AG04449 (cell line): ENCODE results near the gene FARS2.

ENCODE experiments used
- CTCF ChIA-PET: fragments of 350-600 bp; formaldehyde crosslinking; extraction: SDS; loops from one replicate; lab custom pipeline; 2021; ENCODE audit warnings: antibody characterized with exemption; lab: Yijun Ruan, JAX
- POLR2A ChIA-PET: fragments of 400-600, 350-600 bp; formaldehyde crosslinking; extraction: SDS; loops from one replicate; lab custom pipeline; 2020; ENCODE audit warnings: antibody characterized with exemption, inconsistent platforms; lab: Yijun Ruan, JAX
- DNase-seq: peaks from one replicate; pipeline ENCODE4 v3.0.0-alpha.2; 2010; ENCODE audit warnings: low read depth, low spot score
- H3K4me3 ChIP-seq: 2 replicates; pipeline ENCODE4 v1.5.1; 2011; ENCODE audit warnings: low read depth, mild to moderate bottlenecking, control low read depth, low read length
- TF ChIP-seq, protein P1 (sequence below): IDR thresholded peaks from one replicate; pipeline ENCODE4 v1.5.1; 2011; ENCODE audit warnings: mild to moderate bottlenecking, moderate library complexity, low read length, control low read depth, inconsistent platforms; ENCODE audit not compliant: insufficient read depth; ENCODE audit errors: missing control alignments

FARS2 gene

GRCh38 chr6:5261545-5262109 lies 314 bp downstream of the FARS2 start:
- ChIA-PET CTCF (interaction anchor here (0.8 to 2.8 kb wide), 5 partner anchors 11 to 118 kb away, joined by 3 to 17 read pairs (median 3); no protein-coding TSS in a partner anchor), POLR2A (interaction anchor here (1.2 kb wide), 1 partner anchor 118 kb away, joined by 3 read pairs; no protein-coding TSS in a partner anchor)
- H3K4me3 ChIP-seq, result peak overlapping the region; percentile 94
- TF ChIP-seq, protein P1, sequence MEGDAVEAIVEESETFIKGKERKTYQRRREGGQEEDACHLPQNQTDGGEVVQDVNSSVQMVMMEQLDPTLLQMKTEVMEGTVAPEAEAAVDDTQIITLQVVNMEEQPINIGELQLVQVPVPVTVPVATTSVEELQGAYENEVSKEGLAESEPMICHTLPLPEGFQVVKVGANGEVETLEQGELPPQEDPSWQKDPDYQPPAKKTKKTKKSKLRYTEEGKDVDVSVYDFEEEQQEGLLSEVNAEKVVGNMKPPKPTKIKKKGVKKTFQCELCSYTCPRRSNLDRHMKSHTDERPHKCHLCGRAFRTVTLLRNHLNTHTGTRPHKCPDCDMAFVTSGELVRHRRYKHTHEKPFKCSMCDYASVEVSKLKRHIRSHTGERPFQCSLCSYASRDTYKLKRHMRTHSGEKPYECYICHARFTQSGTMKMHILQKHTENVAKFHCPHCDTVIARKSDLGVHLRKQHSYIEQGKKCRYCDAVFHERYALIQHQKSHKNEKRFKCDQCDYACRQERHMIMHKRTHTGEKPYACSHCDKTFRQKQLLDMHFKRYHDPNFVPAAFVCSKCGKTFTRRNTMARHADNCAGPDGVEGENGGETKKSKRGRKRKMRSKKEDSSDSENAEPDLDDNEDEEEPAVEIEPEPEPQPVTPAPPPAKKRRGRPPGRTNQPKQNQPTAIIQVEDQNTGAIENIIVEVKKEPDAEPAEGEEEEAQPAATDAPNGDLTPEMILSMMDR, result no peak
- DNase-seq, result no peak

DNA sequence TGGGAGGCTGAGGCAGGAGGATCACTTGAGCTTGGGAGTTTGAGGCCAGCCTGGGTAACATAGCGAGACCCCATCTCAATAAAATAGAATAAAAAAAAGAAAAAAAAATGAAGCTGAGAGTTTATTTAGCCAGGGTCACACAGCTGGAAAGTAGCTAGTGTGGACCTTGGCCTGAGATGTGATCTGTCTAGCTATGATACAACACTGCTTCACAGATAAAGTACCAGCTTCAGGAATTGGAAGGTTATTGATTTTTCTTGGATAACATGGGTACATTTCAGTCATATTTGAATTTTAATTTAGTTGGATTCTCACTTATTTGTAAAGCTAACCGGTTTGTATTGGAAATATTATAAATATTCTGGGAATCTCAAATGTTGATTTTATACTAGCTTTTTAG lies 5.1 kb downstream of the FARS2 start:
- H3K4me3 ChIP-seq, result no peak overlapping the region
- ChIA-PET CTCF (interaction anchor here (1.0 to 1.2 kb wide), 2 partner anchors 123 to 1280 kb away, joined by 3 to 5 read pairs; no protein-coding TSS in a partner anchor), POLR2A (interaction anchor here (1.2 kb wide), 1 partner anchor 15 kb away, joined by 5 read pairs; no protein-coding TSS in a partner anchor)
- TF ChIP-seq, protein P1, result no peak
- no peak for DNase-seq

- no peak for DNase-seq
- H3K4me3 ChIP-seq, result no peak overlapping the region
- ChIA-PET POLR2A (no interaction called here), CTCF (interaction anchor here (0.7 to 1.0 kb wide), 2 partner anchors 10 to 60 kb away, joined by 4 to 6 read pairs; partner anchors contain the start of gene LYRM4)
- TF ChIP-seq, protein P1, result no peak
Measured at GRCh38 chr6:5270093-5270680, 8.9 kb downstream of the FARS2 start.

DNA sequence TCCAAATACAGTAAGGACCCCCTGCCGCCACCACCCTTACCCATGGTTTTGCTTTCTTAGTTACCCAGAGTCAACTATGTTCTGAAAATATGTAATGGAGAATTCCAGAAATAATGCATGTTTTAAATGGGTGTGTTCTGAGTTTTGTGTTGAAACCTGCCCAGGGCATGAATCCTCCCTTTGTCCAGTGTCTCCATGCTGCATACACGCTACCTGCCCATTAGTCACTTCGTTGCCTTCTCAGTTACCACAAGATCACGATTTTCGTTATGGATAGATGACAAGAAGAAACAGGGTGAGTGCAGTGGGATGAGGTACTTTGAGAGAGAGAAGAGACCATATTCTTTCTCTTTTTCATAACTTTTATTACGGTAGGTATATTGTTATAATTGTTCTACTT lies 10.6 kb downstream of the FARS2 start:
- POLR2A ChIA-PET, result no interaction called here

DNA sequence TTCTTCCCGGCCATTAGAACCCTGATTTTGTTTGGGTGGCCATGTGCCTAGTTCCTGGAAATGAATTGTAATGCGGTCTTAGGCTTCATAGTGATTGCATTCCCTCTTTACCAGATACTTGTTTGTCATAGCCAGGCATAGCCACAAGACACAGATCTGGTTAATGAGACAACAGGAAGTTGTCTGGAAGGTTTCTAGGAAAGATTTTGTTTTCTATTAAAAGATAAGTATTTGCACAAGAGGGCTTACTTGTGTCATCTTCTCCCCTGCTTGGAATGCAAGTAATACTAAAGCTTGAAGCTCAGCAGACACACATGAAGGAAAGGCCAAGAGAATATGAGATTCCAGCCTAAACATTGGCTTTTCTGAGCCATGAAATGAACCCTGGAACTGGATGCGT lies 12.9 kb downstream of the FARS2 start:
- POLR2A ChIA-PET, result no interaction called here
- H3K4me3 ChIP-seq, result no peak overlapping the region
- TF ChIP-seq, protein P1, result no peak
- no peak for DNase-seq
- CTCF ChIA-PET, result interaction anchor here (2.3 kb wide), 1 partner anchor 131 kb away, joined by 13 read pairs; no protein-coding TSS in a partner anchor

More for the DNA sequence above, 10.6 kb downstream of the FARS2 start:
- no peak for DNase-seq
- TF ChIP-seq, protein P1, result no peak
- CTCF ChIA-PET, result interaction anchor here (1.3 kb wide), 1 partner anchor 10 kb away, joined by 3 read pairs; the partner anchor contains the start of gene FARS2
- H3K4me3 ChIP-seq, result no peak overlapping the region

DNA sequence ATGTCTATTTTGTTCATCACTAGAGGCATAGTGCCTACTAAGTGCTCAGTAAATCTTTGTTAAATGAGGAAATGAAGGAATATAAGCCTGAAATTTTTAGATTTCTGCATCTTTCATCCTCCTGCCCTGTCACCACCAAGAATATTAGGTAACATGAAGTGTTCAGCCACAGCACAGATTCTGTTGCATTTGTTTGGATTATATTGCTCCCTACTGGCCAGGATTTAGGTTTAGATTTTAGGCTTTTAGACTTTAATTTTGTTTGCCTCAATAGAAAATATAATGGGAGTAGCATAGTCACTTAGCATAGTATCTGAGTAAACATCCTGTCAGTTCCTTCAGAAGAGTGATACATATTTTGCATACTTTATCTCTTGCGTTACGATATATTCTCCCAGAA lies 14.2 kb downstream of the FARS2 start:
- TF ChIP-seq, protein P1, result no peak
- DNase-seq, result no peak
- CTCF ChIA-PET, result interaction anchor here (0.9 to 2.3 kb wide), 3 partner anchors 12 to 132 kb away, joined by 3 to 13 read pairs (median 6); no protein-coding TSS in a partner anchor
- POLR2A ChIA-PET, result no interaction called here
- H3K4me3 ChIP-seq, result no peak overlapping the region
